K562 (cell line): Measurements from ENCODE around the gene PPIE. TPM values are rescaled to one million over a fixed set of nuclear protein-coding genes. Genes with fewer than 3 reads are reported as not detected.
A peak's percentile ranks its signal among the peaks of the same experiment; 100 is the strongest.

Experiments used
- ATF7 ChIP-seq: fragments of 450-650 bp; IDR thresholded peaks from 2 replicates; pipeline ENCODE4 v1.7.1; 2014; ENCODE audit warnings: mild to moderate bottlenecking, moderate library complexity
- CHD4 ChIP-seq: fragments of 200-600 bp; sonication (generic); IDR thresholded peaks from 3 replicates; pipeline ENCODE4 v1.6.1; 2012; ENCODE audit warnings: low read depth, mild to moderate bottlenecking, mixed read lengths, low read length, inconsistent platforms; ENCODE audit not compliant: insufficient read depth, insufficient replicate concordance, poor library complexity, severe bottlenecking
- MAX ChIP-seq: sonication (generic); formaldehyde crosslinking; IDR thresholded peaks from 2 replicates; pipeline ENCODE4 v1.9.0; 2022; ENCODE audit warnings: mild to moderate bottlenecking, missing genetic modification reagents
- THAP7 ChIP-seq: fragments of 250-450 bp; sonication (Bioruptor Pico); IDR thresholded peaks from 2 replicates; pipeline ENCODE4 v1.5.0; 2021
- ZKSCAN1 ChIP-seq: fragments of 150-350 bp; IDR thresholded peaks from 2 replicates; pipeline ENCODE4 v1.6.1; 2016; ENCODE audit warnings: low read depth, low read length
- ZNF239 ChIP-seq: fragments of 250-450 bp; sonication (Bioruptor Pico); IDR thresholded peaks from 2 replicates; pipeline ENCODE4 v1.4.0; 2020; ENCODE audit warnings: mild to moderate bottlenecking
- polyA plus RNA-seq, 8 experiments: library from polyadenylated mRNA; depleted of rRNA in 4 of 8; stranded (reverse) in 5 of 8; unstranded in 3 of 8; fragments of >200 nt; fragmentation: Nextera tagmentation in 2 of 8; fragmentation: Illumina TruSeq in 1 of 8; extraction: Ambion mirVana in 2 of 8; extraction: Trizol in 1 of 8; gene quantifications; 2 replicates each; pipeline versions ENCODE4 v1.2.1 to v1.2.3, GENCODE V29; 2011 to 2014; ENCODE audit warnings: inconsistent platforms in 1 of 8, missing spikeins in 1 of 8
- total RNA-seq, 7 experiments: library from RNA; depleted of rRNA in 6 of 7; stranded (reverse); fragments of >200 nt in 6 of 7; fragmentation: Illumina TruSeq in 2 of 7; extraction: Trizol in 2 of 7; gene quantifications; 2 replicates each; pipeline versions ENCODE4 v1.2.1 to v1.2.3, GENCODE V29; 2011 to 2021; ENCODE audit warnings: low replicate concordance in 1 of 7
- TF ChIP-seq, protein P1 (sequence below): sonication (generic); formaldehyde crosslinking; IDR thresholded peaks from 2 replicates; pipeline ENCODE4 v1.8.0; 2023; ENCODE audit warnings: mild to moderate bottlenecking, missing genetic modification reagents
- TF ChIP-seq, protein P2 (sequence below), 3 experiments: IDR thresholded peaks in 2 of 3; conservative IDR thresholded peaks in 1 of 3; 2 replicates each; pipeline ENCODE4 v1.5.1; 2011 to 2012; ENCODE audit warnings: low read length in 3 of 3, mild to moderate bottlenecking in 3 of 3, control low read depth in 2 of 3, improper control_type of control experiment in 1 of 3, inconsistent platforms in 1 of 3, low read depth in 1 of 3, mixed read lengths in 1 of 3, moderate library complexity in 1 of 3; ENCODE audit not compliant: insufficient read depth in 2 of 3
- TF ChIP-seq, protein P3 (sequence below): fragments of 450-650 bp; IDR thresholded peaks from 2 replicates; pipeline ENCODE4 v1.6.1; 2014; ENCODE audit warnings: low read depth, mild to moderate bottlenecking, moderate library complexity, borderline replicate concordance
- TF ChIP-seq, protein P4 (sequence below), 3 experiments: fragments of 200-800 bp in 1 of 3; fragments of 250-450 bp in 1 of 3; fragments of 450-650 bp in 1 of 3; sonication (Bioruptor Pico) in 1 of 3; sonication (Bioruptor generic) in 1 of 3; formaldehyde crosslinking in 1 of 3; IDR thresholded peaks; 2 replicates each; pipeline versions ENCODE4 v1.6.1 to v1.8.0; 2016 to 2022; ENCODE audit warnings: mild to moderate bottlenecking in 2 of 3, missing genetic modification characterization in 2 of 3, missing compliant biosample characterization in 1 of 3, moderate library complexity in 1 of 3

PPIE gene
- total and polyA plus RNA-seq, 9 of the 15 experiments (the other 6 are each of a cell fraction or from before 2014, with no cell fraction given), result 75.4 to 444 (median 131) TPM

DNA sequence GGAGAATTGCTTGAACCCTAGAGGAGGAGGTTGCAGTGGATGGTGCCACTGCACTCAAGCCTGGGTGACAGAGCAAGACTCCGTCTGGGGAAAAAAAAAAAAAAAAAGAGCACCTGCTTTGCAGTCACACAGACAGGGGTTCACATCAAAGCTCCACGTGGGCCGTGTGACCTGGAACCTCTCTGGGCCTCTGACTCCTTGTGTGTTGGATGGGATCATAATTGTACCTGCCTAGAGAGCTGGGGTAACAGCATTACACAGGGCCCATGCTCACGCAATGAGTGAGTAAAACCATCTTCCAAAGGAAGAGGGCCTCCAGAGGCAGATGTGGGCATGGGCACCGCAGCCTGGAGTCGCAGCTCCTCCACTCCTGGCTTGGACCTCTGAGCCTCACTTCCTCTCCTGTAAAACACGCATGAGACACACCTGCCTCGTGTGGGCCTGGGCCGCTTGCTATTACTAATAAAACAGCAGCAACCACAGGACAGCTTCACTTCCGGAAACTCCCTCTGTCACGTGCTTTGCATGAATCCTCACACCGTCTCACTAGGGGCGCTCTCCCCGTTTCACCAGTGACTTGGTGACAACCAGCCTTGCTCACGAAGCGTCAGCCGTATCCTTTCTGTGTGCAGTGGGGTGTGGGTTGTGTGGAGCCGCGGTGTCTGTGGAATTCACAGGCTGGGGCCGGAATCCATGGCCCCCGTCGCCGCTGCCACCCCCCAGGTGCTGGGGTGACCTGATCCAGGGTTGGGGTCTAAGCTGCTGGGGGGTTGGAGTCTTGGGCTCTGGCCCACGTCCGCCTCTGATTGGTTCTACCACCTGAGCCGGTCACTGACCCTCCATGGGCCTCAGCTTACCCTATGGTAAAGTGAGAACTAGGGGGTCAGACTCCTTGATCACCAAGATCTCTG, 60.4 kb downstream of the PPIE start (continued):
- TF ChIP-seq ATF7 (peak; percentile 86; the same call in 1 of the 2 replicates), MAX (peak; percentile 99), ZNF239 (peak; percentile 41), ZKSCAN1 (peak; percentile 31; the same call in 1 of the 2 replicates), THAP7 (CRISPR knock-in tag) (0 out of 2 replicates have a peak, but pooled peaks have one; percentile 14), CHD4 (peak; percentile 21)
- TF ChIP-seq, protein P1, sequence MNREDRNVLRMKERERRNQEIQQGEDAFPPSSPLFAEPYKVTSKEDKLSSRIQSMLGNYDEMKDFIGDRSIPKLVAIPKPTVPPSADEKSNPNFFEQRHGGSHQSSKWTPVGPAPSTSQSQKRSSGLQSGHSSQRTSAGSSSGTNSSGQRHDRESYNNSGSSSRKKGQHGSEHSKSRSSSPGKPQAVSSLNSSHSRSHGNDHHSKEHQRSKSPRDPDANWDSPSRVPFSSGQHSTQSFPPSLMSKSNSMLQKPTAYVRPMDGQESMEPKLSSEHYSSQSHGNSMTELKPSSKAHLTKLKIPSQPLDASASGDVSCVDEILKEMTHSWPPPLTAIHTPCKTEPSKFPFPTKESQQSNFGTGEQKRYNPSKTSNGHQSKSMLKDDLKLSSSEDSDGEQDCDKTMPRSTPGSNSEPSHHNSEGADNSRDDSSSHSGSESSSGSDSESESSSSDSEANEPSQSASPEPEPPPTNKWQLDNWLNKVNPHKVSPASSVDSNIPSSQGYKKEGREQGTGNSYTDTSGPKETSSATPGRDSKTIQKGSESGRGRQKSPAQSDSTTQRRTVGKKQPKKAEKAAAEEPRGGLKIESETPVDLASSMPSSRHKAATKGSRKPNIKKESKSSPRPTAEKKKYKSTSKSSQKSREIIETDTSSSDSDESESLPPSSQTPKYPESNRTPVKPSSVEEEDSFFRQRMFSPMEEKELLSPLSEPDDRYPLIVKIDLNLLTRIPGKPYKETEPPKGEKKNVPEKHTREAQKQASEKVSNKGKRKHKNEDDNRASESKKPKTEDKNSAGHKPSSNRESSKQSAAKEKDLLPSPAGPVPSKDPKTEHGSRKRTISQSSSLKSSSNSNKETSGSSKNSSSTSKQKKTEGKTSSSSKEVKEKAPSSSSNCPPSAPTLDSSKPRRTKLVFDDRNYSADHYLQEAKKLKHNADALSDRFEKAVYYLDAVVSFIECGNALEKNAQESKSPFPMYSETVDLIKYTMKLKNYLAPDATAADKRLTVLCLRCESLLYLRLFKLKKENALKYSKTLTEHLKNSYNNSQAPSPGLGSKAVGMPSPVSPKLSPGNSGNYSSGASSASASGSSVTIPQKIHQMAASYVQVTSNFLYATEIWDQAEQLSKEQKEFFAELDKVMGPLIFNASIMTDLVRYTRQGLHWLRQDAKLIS (CRISPR knock-in tag), result 0 out of 2 replicates have a peak, but pooled peaks have one; percentile 78
- TF ChIP-seq, protein P2, sequence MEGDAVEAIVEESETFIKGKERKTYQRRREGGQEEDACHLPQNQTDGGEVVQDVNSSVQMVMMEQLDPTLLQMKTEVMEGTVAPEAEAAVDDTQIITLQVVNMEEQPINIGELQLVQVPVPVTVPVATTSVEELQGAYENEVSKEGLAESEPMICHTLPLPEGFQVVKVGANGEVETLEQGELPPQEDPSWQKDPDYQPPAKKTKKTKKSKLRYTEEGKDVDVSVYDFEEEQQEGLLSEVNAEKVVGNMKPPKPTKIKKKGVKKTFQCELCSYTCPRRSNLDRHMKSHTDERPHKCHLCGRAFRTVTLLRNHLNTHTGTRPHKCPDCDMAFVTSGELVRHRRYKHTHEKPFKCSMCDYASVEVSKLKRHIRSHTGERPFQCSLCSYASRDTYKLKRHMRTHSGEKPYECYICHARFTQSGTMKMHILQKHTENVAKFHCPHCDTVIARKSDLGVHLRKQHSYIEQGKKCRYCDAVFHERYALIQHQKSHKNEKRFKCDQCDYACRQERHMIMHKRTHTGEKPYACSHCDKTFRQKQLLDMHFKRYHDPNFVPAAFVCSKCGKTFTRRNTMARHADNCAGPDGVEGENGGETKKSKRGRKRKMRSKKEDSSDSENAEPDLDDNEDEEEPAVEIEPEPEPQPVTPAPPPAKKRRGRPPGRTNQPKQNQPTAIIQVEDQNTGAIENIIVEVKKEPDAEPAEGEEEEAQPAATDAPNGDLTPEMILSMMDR (IDR thresholded peaks at IDR 0.05 in 2 of 3, conservative IDR thresholded peaks at IDR 0.05 in 1 of 3; ENCODE audit: insufficient read depth in 2 of 3, low read depth in 1 of 3, low read length in 3 of 3), result peak in 2 of 3 experiments; percentile 76 to 77; a peak in 5 of 6 replicates
- TF ChIP-seq, protein P3, sequence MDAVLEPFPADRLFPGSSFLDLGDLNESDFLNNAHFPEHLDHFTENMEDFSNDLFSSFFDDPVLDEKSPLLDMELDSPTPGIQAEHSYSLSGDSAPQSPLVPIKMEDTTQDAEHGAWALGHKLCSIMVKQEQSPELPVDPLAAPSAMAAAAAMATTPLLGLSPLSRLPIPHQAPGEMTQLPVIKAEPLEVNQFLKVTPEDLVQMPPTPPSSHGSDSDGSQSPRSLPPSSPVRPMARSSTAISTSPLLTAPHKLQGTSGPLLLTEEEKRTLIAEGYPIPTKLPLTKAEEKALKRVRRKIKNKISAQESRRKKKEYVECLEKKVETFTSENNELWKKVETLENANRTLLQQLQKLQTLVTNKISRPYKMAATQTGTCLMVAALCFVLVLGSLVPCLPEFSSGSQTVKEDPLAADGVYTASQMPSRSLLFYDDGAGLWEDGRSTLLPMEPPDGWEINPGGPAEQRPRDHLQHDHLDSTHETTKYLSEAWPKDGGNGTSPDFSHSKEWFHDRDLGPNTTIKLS, result peak; percentile 73; the same call in 1 of the 2 replicates
- TF ChIP-seq, protein P4, sequence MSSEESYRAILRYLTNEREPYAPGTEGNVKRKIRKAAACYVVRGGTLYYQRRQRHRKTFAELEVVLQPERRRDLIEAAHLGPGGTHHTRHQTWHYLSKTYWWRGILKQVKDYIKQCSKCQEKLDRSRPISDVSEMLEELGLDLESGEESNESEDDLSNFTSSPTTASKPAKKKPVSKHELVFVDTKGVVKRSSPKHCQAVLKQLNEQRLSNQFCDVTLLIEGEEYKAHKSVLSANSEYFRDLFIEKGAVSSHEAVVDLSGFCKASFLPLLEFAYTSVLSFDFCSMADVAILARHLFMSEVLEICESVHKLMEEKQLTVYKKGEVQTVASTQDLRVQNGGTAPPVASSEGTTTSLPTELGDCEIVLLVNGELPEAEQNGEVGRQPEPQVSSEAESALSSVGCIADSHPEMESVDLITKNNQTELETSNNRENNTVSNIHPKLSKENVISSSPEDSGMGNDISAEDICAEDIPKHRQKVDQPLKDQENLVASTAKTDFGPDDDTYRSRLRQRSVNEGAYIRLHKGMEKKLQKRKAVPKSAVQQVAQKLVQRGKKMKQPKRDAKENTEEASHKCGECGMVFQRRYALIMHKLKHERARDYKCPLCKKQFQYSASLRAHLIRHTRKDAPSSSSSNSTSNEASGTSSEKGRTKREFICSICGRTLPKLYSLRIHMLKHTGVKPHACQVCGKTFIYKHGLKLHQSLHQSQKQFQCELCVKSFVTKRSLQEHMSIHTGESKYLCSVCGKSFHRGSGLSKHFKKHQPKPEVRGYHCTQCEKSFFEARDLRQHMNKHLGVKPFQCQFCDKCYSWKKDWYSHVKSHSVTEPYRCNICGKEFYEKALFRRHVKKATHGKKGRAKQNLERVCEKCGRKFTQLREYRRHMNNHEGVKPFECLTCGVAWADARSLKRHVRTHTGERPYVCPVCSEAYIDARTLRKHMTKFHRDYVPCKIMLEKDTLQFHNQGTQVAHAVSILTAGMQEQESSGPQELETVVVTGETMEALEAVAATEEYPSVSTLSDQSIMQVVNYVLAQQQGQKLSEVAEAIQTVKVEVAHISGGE (CRISPR knock-in tag; IDR thresholded peaks at IDR 0.05), result peak in 1 of 3 experiments; percentile 69; a peak in 2 of 6 replicates
